OCI-LY3 (cell line): Measurements from ENCODE around the gene CECR2.

ENCODE experiments used
- H2AFZ ChIP-seq: fragments of 200-600, 300-600 bp; shearing (Covaris generic); 2 replicates; pipeline ENCODE4 v1.6.0; 2014; ENCODE audit warnings: antibody characterized with exemption, low read depth, low read length
- H3K27ac ChIP-seq: fragments of 200-600, 300-600 bp; sonication (generic); 2 replicates; pipeline ENCODE4 v1.5.1; 2014; ENCODE audit warnings: mild to moderate bottlenecking, low read length, moderate library complexity, mixed read lengths
- H3K27me3 ChIP-seq: fragments of 200-600, 300-600 bp; sonication (generic); 2 replicates; pipeline ENCODE4 v1.6.1; 2014; ENCODE audit warnings: low read depth, low read length, mixed read lengths
- H3K36me3 ChIP-seq: fragments of 200-600, 300-600 bp; sonication (generic); replicated peaks from 2 replicates; pipeline ENCODE3; 2014; ENCODE audit warnings: low read depth, low read length, mixed read lengths
- H3K4me1 ChIP-seq: fragments of 300-600, 200-600 bp; sonication (generic); 2 replicates; pipeline ENCODE4 v1.6.1; 2014; ENCODE audit warnings: low read length, mixed read lengths
- H3K4me2 ChIP-seq: fragments of 200-600, 300-600 bp; sonication (generic); 2 replicates; pipeline ENCODE4 v1.6.1; 2014; ENCODE audit warnings: low read length, mixed read lengths
- H3K4me3 ChIP-seq: fragments of 300-600, 200-600 bp; sonication (generic); 2 replicates; pipeline ENCODE4 v1.5.1; 2014; ENCODE audit warnings: antibody characterized with exemption, mild to moderate bottlenecking, low read length, moderate library complexity
- H3K79me2 ChIP-seq: fragments of 300-600, 200-600 bp; shearing (Covaris generic); 2 replicates; pipeline ENCODE4 v1.6.1; 2014; ENCODE audit warnings: mild to moderate bottlenecking, low read length, mixed read lengths
- H3K9ac ChIP-seq: fragments of 300-600, 200-600 bp; shearing (Covaris generic); 2 replicates; pipeline ENCODE4 v1.6.0; 2014; ENCODE audit warnings: mild to moderate bottlenecking, low read length, moderate library complexity
- H3K9me3 ChIP-seq: fragments of 200-600, 300-600 bp; shearing (Covaris generic); 2 replicates; pipeline ENCODE4 v1.6.1; 2014; ENCODE audit warnings: low read length, mixed read lengths; ENCODE audit not compliant: insufficient read depth
- H4K20me1 ChIP-seq: fragments of 200-600, 300-600 bp; sonication (generic); 2 replicates; pipeline ENCODE4 v1.6.1; 2016; ENCODE audit warnings: low read length, mixed read lengths; ENCODE audit not compliant: insufficient read depth
- EZH2phosphoT487 ChIP-seq: fragments of 200-600 bp; shearing (Covaris generic); IDR thresholded peaks from 2 replicates; pipeline ENCODE4 v1.6.1; 2018; ENCODE audit warnings: antibody characterized with exemption, mixed run types, low read depth
- TF ChIP-seq, protein P1 (sequence below): fragments of 200-600, 300-600 bp; sonication (generic); IDR thresholded peaks from 2 replicates; pipeline ENCODE4 v1.5.1; 2014; ENCODE audit warnings: antibody characterized with exemption, low read length, low read depth

The CECR2 gene

GRCh38 chr22:17601031-17601430 lies 231.8 kb downstream of the CECR2 start:
- H3K4me1 ChIP-seq, result no peaks in the 10 kb centered on the region
- no peak overlapping the region for H3K27ac ChIP-seq
- H3K4me2 ChIP-seq, result no peak overlapping the region
- 0 out of 2 replicates have a peak, but pooled peaks cover 5% of the 10 kb centered on the region for H4K20me1 ChIP-seq
- no peaks in the 10 kb centered on the region for H3K27me3 ChIP-seq
- H3K4me3 ChIP-seq, result no peak overlapping the region
- peaks cover 6% of the 10 kb centered on the region for H3K9me3 ChIP-seq
- TF ChIP-seq, protein P1, sequence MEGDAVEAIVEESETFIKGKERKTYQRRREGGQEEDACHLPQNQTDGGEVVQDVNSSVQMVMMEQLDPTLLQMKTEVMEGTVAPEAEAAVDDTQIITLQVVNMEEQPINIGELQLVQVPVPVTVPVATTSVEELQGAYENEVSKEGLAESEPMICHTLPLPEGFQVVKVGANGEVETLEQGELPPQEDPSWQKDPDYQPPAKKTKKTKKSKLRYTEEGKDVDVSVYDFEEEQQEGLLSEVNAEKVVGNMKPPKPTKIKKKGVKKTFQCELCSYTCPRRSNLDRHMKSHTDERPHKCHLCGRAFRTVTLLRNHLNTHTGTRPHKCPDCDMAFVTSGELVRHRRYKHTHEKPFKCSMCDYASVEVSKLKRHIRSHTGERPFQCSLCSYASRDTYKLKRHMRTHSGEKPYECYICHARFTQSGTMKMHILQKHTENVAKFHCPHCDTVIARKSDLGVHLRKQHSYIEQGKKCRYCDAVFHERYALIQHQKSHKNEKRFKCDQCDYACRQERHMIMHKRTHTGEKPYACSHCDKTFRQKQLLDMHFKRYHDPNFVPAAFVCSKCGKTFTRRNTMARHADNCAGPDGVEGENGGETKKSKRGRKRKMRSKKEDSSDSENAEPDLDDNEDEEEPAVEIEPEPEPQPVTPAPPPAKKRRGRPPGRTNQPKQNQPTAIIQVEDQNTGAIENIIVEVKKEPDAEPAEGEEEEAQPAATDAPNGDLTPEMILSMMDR, result no peak
- TF ChIP-seq EZH2phosphoT487, result no peak
- peaks cover 40% of the 10 kb centered on the region for H3K36me3 ChIP-seq
- H2AFZ ChIP-seq, result no peak overlapping the region
- no peaks in the 10 kb centered on the region for H3K79me2 ChIP-seq
- H3K9ac ChIP-seq, result no peak overlapping the region

- no peaks in the 10 kb centered on the region for H3K79me2 ChIP-seq
- peaks cover 13% of the 10 kb centered on the region for H4K20me1 ChIP-seq
- H3K36me3 ChIP-seq, result peaks cover 31% of the 10 kb centered on the region
- no peak overlapping the region for H3K4me3 ChIP-seq
- TF ChIP-seq, protein P1, result no peak
- no peak for TF ChIP-seq EZH2phosphoT487
- H3K27ac ChIP-seq, result no peak overlapping the region
- no peak overlapping the region for H3K9ac ChIP-seq
- H2AFZ ChIP-seq, result no peak overlapping the region
- no peaks in the 10 kb centered on the region for H3K4me1 ChIP-seq
- no peak overlapping the region for H3K4me2 ChIP-seq
- no peaks in the 10 kb centered on the region for H3K9me3 ChIP-seq
- H3K27me3 ChIP-seq, result no peaks in the 10 kb centered on the region
These were observed 234.4 kb downstream of the CECR2 start for GRCh38 chr22:17603668-17604067.

DNA sequence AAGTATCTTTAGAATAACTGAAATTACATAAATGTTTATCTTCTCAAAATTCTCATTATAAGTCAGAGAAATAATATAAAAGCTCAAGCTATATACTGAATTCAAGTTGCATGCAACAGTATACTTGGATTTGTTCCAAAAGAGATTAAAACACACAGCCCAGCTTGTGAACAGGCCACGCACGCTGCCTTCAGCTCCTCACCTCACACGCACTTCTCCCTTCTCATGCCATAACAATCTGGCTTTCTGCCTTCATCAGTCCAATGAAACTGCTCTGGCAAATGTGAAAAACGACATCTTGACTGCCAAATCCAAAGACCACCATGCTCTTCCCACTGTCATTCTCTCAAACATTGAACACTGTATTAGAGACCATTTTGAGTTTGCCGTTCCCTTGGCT lies 237.2 kb downstream of the CECR2 start:
- Histone ChIP-seq H4K20me1 (peaks cover 13% of the 10 kb centered on the region), H3K9me3 (no peaks in the 10 kb centered on the region), H3K36me3 (peaks cover 28% of the 10 kb centered on the region), H3K79me2 (no peaks in the 10 kb centered on the region), H3K27ac (no peak overlapping the region), H3K4me1 (no peaks in the 10 kb centered on the region), H3K9ac (no peak overlapping the region), H3K4me3 (no peak overlapping the region), H3K4me2 (no peak overlapping the region), H3K27me3 (no peaks in the 10 kb centered on the region), H2AFZ (no peak overlapping the region)
- no peak for TF ChIP-seq EZH2phosphoT487
- TF ChIP-seq, protein P1, result no peak
